DOHH2 (cell line): ENCODE data around the gene XAF1.

Experiments used
- EZH2phosphoT487 ChIP-seq: fragments of 200-600 bp; sonication (generic); IDR thresholded peaks from 2 replicates; pipeline ENCODE4 v1.6.1; 2017; ENCODE audit warnings: borderline replicate concordance, mild to moderate bottlenecking, antibody characterized with exemption, low read length, moderate library complexity, mixed read lengths
- TF ChIP-seq, protein P1 (sequence below): fragments of 200-600 bp; sonication (generic); IDR thresholded peaks from one replicate; pipeline ENCODE4 v1.5.1; 2014; ENCODE audit warnings: antibody characterized with exemption, mild to moderate bottlenecking, low read depth, low read length; ENCODE audit not compliant: poor library complexity, severe bottlenecking

DNA sequence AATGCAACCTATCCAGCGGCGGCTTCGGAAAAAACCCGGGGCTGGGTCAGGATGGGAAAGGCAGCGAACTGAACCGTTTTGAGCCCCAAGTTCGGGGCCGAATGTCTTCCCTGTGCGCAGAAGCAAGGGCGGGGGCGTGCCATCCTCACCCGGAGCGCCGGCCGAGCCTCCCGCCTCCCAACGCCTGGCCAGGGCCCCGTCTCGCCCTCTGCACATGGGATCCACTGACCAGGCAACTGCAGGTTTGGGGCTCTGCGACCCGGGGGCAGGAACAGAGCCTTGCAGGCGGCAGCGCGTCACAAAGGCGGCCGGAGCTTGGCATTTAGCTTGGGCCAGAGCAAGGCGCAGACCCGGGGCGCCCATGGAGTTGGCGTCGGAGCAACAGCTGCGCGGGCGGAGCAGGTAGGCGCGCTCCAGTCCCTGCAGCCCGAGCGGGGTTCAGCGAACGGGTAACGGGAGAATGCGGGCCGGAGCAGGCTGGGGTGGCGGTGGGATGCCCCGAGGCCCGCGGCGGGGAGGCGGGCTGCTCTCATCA is 20.1 kb downstream of the XAF1 start, which contains the start of gene FBXO39:
- TF ChIP-seq, protein P1, sequence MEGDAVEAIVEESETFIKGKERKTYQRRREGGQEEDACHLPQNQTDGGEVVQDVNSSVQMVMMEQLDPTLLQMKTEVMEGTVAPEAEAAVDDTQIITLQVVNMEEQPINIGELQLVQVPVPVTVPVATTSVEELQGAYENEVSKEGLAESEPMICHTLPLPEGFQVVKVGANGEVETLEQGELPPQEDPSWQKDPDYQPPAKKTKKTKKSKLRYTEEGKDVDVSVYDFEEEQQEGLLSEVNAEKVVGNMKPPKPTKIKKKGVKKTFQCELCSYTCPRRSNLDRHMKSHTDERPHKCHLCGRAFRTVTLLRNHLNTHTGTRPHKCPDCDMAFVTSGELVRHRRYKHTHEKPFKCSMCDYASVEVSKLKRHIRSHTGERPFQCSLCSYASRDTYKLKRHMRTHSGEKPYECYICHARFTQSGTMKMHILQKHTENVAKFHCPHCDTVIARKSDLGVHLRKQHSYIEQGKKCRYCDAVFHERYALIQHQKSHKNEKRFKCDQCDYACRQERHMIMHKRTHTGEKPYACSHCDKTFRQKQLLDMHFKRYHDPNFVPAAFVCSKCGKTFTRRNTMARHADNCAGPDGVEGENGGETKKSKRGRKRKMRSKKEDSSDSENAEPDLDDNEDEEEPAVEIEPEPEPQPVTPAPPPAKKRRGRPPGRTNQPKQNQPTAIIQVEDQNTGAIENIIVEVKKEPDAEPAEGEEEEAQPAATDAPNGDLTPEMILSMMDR = no peak
- no peak for TF ChIP-seq EZH2phosphoT487
